GM19324 (cell line): ENCODE measurements around the gene ZNF644.
"Not testable (repeated sequence)": the region's sequence is repeated elsewhere in the genome, so short reads cannot be mapped to it uniquely, and the experiment has no call there.

Experiments
- ATAC-seq: cut with Tn5 transposase; IDR thresholded peaks from one replicate; pipeline ENCODE4 v1.9.1; 2021; ENCODE audit warnings: mild to moderate bottlenecking, moderate library complexity; ENCODE audit not compliant: unreplicated experiment, low FRiP score

The ZNF644 gene

GRCh38 chr1:91021686-91022517 lies at the start of gene ZNF644:
ZNF644 (minus strand) TSS chr1:91022035; CDS start chr1:90982353, 39,682 bp downstream.
- ATAC-seq: peak; percentile 87

DNA sequence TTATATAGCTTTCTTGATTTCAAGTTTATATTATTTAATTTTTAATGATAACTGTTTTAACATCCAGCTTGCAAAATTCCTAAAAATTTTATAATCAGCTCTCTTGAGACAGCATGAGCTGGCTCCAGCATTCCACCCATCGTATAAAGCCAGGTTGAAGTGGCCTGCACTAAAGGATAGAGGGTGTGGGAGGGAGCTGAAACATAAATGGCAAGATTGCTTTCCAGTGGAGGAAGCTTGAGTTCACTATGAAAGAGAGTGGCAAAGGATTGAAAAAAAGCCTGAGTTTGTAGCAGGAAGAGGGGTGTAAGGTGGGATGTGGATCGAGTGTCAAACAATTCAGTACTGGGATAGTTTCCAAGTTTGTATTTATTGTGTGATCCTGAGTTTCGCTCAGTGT lies 48.5 kb upstream of the ZNF644 start:
- ATAC-seq: no peak

DNA sequence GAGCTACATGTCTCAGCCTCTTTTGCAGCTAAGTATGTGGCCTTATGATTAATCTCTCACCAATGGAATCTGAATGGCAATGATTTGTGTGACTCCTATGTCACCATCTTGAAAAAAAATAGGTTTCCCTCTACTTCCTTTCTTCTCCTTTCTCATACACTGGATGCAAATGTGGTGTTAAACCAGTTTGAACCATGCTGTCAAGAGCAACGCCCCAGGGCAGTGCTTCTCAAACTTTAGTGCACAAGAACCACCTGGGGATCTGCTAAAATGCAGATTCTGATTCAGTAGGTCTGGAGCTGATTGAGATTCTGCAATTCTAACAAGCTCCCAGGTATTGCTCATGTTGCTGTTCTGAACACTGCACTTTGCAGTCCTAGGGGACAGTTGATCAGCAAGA lies 44.7 kb upstream of the ZNF644 start:
- ATAC-seq: no peak

GRCh38 chr1:91065337-91065736 lies 43.5 kb upstream of the ZNF644 start:
- no peak for ATAC-seq

DNA sequence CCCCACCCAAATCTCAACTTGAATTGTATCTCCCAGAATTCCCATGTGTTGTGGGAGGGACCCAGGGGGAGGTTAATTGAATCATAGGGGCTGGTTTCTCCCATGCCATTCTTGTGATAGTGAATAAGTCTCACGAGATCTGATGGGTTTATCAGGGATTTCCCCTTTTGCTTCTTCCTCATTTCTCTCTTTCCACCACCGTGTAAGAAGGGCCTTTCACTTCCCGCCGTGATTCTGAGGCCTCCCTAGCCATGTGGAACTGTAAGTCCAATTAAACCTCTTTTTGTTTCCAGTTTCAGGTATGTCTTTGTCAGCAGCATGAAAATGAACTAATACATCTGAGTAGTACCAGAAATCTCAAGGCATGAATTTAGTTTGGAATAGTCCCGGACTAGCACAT lies 41.6 kb upstream of the ZNF644 start:
- ATAC-seq: not testable (repeated sequence)

GRCh38 chr1:91059157-91059556 lies 37.3 kb upstream of the ZNF644 start:
- ATAC-seq: no peak

DNA sequence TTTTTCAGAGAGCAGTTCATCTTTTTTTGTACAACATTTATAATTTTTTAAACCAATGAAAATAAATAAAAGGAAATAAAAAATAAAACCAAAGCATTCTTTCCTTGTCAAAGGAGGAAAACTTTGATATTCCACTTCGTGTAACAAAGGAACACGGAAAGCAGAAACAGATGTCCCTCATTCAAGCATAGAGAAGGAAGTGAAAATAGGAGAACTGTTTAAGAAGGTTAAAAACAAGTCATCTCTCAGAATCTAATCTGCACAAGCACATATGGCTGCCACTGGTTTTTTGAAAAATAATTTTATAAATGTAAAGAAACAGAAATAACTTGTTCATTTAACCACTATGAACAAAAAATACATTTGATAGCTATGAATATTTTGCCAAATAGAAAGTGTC lies 35.9 kb upstream of the ZNF644 start:
- ATAC-seq: no peak

GRCh38 chr1:91054780-91055481 lies 33.1 kb upstream of the ZNF644 start:
- peak; percentile 75 for ATAC-seq

GRCh38 chr1:91053630-91054029 lies 31.8 kb upstream of the ZNF644 start:
- ATAC-seq: no peak

- not testable (repeated sequence) for ATAC-seq
Measured at GRCh38 chr1:91049551-91049950, 27.7 kb upstream of the ZNF644 start.

DNA sequence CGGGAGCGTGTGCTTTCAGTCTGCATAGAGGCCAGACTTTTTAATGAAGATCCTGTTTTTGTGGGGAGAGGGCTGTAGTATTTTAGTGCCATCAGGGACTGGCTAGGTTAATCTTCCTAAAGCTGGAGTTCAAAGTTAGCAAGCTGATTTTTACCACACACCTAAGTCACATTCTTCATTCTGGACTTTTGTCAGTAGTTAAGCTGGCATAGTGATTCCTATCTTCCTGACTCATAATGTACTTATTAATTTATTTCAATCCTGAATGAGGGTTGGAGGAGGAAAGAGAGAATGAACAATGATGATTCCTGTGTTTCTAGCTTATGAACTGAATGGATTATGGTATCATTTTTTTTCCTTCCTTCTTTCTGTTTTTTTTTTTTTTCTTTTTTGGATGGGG lies 24.9 kb upstream of the ZNF644 start:
- no peak for ATAC-seq

GRCh38 chr1:91045284-91045683 lies 23.4 kb upstream of the ZNF644 start:
- ATAC-seq: no peak

DNA sequence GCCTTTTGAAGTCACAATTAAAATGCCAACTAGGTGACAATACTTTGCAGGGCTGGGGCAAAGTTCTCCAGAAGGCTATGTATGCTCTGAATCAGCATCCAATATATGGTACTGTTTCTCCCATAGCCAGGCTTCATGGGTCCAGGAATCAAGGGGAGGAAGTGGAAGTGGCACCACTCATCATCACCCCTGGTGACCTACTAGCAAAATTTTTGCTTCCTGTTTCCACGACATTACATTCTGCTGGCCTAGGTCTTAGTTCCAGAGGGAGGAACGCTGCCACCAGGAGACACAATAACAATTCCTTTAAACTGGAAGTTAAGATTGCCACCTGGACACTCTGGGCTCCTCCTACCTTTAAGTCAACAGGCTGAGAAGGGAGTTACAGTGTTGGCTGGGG lies 22.9 kb upstream of the ZNF644 start:
- ATAC-seq: not testable (repeated sequence)

DNA sequence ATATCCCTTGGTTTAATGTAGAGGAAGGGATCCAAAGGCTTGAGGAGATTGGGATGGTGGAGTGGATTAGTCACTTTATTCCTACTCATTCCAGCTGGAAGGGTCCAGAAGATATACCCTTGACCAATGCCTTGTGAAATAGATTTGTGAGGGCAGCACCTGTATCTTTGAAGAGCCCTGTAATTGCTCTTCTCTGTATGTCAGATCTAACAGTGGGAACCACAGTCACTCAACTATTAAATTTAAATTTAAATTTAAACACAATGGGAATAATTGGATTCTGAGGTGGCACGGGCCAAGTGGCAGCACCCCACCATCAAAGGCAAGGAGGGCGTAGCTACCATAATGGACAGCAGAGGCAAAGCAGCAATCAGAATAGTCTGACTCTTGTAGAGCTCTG lies 20.5 kb upstream of the ZNF644 start:
- ATAC-seq: not testable (repeated sequence)

DNA sequence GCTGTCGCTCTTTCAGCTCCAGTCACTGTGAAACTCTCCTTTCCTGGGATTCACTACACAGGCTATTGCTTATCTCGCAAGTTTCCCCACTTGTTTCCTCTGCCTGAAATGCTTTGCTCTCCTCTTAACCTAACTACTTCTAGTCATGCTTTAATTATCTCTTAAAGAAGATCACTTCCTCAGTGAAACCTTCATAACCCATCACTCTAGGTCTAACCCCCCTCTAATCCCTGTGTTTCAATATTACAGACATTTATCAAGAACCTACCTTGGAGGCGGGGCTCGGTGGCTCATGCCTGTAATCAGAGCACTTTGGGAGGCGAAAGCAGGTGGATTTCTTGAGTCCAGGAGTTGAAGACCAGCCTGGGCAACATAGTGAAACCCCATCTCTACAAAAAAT lies 16.7 kb upstream of the ZNF644 start:
- ATAC-seq: no peak

DNA sequence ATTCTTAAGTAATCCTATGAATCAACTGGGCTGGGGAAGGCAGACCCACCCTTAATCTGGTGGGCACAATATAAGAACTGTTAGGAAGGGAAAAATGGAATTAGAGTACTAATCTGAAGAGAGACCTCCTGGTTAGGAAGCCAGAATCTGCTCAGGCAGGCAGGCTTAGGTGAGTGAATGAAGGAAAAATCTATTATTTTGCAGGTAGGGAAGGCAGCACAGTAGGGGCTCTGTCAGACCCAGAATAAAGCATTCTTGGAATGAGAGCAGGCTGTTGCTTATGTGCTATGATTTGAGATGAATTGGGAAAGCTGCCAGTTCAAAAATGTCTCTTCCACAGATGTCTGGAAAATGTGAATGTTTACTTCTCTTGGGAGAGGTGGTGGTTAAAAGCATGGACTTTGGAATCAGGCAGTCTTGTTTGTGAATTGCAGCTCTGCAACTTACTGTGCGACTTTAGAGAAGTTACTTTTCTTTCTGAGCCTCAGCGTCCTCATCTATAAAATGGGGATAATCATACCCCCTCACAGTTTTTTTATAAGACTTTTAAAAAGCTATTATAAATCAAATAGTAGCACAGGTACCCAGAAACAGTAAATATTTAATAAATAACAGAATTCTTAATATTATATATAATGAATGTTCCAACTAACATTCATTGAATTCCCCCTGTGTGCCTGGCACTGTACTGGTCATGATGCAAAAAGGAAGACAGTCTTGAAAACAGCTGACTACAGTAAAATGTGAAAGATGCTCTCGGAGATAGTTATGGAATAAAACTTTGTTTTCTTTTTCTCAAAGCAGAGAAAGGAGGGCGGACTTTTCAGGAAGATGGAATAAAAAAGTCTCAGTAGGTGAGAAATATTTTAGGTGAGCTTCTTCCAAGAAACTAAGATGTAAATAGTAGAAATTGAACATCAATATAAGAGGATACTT lies 15.3 kb upstream of the ZNF644 start:
- ATAC-seq: no peak

GRCh38 chr1:91032349-91032748 lies 10.5 kb upstream of the ZNF644 start:
- no peak for ATAC-seq

DNA sequence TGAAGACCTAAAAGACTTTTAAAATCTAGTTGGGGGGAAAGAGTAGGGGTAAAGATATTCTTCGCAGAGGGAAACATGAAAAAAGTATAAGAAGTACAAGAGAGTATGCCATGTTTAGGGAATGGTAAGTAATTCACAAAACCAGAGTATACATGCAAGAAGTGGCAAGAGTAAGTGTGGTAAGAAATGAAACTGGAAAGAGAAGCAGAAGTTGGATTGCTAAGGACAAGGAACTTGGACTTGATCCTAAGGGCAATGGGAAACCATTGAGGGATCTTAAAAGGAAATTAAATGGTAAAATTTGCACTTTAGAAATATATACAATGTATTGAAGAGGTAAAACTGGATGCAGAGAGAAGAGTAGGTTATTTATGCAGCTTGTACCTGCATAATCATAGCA lies 9.2 kb upstream of the ZNF644 start:
- ATAC-seq: no peak

DNA sequence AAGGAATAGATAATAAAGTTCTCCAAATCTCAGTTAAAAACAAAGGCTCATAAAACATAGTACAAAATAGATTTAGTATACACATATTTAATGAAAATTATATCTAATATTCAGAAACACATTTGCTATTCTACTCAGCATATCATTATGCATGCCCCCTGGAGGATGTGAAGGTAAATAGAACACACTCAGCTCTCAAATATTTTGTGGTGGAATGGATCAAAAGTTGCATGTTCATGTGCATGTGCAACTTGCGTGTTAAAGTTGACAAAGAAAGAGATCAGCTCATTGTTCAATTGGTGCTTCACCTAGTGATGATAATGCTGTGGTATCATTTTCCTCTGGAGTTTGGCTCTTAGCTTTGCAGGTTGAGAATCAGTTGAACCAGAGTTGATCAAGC lies 4.9 kb upstream of the ZNF644 start:
- ATAC-seq: no peak

- no peak for ATAC-seq
Measured at GRCh38 chr1:91026320-91026719, 4.5 kb upstream of the ZNF644 start.
